ENCODE results near the gene UTP25.
"Not testable (repeated sequence)": the region's sequence is repeated elsewhere in the genome, so short reads cannot be mapped to it uniquely, and the experiment has no call there.

The UTP25 gene, protein sequence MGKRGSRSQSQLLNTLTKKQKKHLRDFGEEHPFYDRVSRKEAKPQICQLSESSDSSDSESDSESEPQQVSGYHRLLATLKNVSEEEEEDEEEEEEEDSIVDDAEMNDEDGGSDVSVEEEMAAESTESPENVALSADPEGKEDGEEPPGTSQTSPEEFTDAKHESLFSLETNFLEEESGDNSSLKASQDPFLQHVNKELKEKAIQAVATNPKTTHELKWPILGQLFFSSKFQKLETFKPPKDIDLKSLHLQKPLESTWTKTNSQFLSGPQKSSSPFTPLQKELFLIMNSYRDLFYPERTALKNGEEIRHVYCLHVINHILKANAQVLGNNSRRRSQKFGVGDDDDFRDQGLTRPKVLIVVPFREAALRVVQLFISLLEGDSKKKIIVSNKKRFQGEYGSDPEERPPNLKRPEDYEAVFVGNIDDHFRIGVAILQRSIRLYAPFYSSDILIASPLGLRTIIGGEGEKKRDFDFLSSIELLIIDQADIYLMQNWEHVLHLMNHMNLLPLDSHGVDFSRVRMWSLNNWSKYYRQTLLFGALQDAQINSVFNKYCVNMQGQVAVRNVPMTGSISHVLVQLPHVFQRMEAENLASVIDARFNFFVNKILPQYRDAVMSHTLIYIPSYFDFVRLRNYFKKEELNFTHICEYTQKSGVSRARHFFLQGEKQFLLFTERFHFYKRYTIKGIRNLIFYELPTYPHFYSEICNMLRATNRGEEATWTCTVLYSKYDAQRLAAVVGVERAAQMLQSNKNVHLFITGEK

GRCh38 chr1:209827384-209828262, at the start of gene UTP25:
Gene UTP25 (plus strand): TSS chr1:209827972. CDS start chr1:209828064, 92 bp downstream.
- in situ Hi-C loops (cut with MboI; ENCODE audit: low sequenced_read_pairs): no loop called here

- in situ Hi-C loops (cut with MboI; ENCODE audit: low sequenced_read_pairs): no loop called here
Observed at GRCh38 chr1:209778102-209778501, 49.7 kb upstream of the UTP25 start.

DNA sequence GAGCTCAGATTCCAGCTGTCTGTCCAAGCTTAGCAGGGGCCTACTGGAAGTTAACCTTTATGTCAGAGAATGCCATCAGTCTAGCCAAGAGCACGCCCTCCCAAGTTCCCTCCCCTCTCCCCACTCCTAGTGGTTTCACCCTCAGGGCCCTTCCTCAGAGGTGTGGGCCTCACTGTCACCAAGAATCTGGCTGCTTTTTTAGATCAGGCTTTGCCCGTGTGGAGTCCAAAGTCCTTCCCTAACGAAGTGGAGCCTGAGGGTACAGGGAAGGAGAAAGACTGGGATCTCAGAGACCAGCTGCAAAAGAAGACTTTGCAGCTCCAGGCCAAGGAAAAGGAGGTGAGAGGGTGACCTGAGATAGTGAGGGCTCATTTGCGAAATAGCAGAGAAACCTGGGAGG, 47.5 kb upstream of the UTP25 start:
- in situ Hi-C loops (cut with MboI; ENCODE audit: low sequenced_read_pairs): no loop called here

DNA sequence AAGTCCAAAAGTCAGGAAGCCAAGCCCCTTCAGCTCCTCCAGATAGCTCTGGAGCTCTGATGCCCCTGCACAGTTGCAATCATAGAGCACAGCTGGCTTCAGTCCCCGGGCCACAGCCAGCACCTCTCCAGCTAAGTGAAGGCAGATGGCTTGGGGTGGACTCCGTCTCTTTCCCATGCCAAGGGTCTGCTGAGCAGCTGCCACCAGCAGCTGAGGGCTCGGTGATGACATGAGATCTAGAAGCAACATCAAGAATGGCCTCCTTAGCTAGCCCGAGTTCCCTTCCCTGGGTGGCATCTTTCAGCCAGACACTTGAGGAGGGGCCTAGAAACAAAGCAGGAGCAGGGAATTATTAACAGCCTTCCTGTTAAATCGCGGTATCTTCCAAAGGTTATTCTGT, 44.4 kb upstream of the UTP25 start:
- in situ Hi-C loops (cut with MboI; ENCODE audit: low sequenced_read_pairs): no loop called here

DNA sequence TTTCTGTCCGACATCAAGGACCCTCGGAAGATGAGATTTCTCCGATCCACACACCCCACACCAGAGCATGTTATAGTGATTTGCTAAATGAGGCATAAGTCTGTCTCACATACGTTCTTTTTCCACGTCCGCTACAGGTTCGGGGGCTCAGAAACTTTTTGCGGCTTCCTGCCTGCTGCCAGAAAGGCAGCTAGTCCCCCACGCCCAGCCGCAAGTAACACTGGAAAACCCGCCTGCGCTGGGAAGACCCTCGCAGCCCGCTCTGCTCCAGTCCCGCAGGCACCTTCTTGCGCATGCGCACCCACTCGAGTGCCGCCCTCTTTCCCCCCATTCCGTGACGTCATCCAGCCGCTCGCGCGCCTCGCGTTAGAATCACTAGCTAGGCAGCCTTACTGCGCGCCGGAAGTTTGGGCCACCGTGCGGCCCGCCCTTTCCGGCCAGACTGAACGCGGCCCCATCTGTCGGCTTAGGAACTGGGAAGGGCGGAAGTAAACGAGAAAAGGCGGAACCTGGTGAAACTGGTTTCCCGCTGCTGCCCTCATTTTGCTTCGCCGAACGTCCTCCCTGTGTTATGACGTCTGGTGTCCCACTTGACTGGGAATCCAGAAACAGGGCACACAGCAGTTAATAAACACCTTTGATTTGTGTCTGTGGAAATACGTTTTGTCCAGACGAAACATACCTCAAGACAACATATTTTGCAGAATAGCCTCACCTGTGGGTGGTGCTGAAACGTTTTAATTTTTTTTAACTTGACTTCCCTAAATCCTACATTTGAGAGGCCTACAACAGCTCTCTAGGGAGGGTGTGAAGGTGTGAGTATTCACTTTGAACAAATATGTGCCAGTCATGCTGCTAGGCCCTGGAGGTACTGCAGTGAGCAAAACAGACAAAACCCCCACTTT, 43.3 kb upstream of the UTP25 start, which contains the start of gene C1orf74:
Gene C1orf74, minus strand, starts transcription at position 295 of the 905 bp plus-strand sequence. CDS start 925 bp downstream, outside the sequence.
- in situ Hi-C loops (cut with MboI; ENCODE audit: low sequenced_read_pairs): no loop called here

GRCh38 chr1:209785592-209785991, 42.2 kb upstream of the UTP25 start:
- in situ Hi-C loops (cut with MboI; ENCODE audit: low sequenced_read_pairs): no loop called here

- in situ Hi-C loops (cut with MboI; ENCODE audit: low sequenced_read_pairs): no loop called here
Observed at GRCh38 chr1:209786146-209786545, 41.6 kb upstream of the UTP25 start.

DNA sequence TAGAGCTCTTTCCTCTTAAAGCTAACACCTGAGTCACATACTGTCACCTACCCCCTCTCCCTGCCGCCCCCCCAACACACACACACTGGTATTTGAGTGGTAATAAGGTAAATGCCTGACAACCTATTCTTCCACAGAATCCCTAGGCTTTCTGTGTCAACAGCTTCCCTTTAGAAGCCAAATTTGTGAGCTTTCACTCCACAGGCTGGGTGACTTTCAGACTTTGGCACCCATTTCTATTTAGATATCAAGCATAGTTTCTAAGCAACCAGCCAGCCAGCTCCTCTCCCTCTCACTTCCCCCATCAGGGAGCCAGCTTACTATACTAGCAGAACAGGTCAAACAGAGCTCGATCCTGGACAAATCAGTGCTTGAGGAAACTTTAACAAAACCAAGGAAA, 40.2 kb upstream of the UTP25 start:
- in situ Hi-C loops (cut with MboI; ENCODE audit: low sequenced_read_pairs): no loop called here

DNA sequence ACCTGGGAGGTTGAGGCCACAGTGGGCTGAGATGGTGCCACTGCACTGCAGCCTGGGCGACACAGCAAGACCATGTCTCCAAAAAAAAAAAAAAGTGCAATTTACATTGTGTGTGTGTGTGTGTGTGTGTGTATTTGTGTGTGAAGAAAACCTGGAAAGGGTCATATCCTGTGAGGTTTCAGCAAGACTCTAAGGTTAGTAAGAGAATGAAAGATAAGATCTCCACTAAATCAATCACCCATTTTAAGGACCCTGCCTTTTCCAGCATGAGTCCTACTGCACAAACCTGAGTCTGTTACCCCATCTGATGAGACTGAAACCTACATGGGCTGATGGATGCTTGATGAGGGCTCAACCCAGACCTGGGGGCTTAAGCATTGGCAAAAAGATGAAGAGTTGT, 38.5 kb upstream of the UTP25 start:
- in situ Hi-C loops (cut with MboI; ENCODE audit: low sequenced_read_pairs): no loop called here

- in situ Hi-C loops (cut with MboI; ENCODE audit: low sequenced_read_pairs): no loop called here
Observed at GRCh38 chr1:209790286-209791193, 37.2 kb upstream of the UTP25 start.

- in situ Hi-C loops (cut with MboI; ENCODE audit: low sequenced_read_pairs): no loop called here
Observed at GRCh38 chr1:209791920-209792319, 35.9 kb upstream of the UTP25 start.

- in situ Hi-C loops (cut with MboI; ENCODE audit: low sequenced_read_pairs): not testable (repeated sequence)
Observed at GRCh38 chr1:209793711-209794110, 34.1 kb upstream of the UTP25 start.

DNA sequence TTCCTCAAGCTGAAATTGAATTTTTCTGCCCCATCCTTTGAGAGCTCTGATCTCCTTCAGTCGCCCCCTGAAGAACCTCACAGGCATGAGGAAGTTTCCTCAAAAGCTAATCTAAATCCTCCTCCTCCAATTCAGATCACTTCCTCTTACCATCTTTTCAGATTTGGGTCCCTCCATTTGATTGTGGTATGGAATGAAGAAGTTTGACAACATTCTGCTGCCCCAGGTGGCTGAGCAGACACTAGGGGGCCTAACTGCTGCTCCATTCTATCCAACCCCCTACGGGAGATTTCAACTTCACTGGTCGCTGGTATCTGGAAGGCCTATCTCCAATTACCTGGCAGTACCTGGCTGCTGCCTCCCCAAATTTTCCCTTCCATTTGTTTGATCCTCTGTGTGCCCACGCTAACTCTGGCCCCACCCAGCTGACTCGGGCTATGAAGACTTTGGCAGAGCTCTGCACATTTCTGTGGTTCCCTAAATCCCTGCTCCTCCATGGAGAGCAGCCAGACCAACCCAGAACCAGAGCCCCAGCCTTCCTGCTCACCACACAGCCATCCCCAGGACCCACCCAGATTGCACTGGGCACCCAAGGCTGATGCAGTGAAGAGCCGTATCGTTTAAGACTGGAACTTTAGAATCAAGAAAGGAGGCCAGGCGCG, 29.7 kb upstream of the UTP25 start:
- in situ Hi-C loops (cut with MboI; ENCODE audit: low sequenced_read_pairs): no loop called here

DNA sequence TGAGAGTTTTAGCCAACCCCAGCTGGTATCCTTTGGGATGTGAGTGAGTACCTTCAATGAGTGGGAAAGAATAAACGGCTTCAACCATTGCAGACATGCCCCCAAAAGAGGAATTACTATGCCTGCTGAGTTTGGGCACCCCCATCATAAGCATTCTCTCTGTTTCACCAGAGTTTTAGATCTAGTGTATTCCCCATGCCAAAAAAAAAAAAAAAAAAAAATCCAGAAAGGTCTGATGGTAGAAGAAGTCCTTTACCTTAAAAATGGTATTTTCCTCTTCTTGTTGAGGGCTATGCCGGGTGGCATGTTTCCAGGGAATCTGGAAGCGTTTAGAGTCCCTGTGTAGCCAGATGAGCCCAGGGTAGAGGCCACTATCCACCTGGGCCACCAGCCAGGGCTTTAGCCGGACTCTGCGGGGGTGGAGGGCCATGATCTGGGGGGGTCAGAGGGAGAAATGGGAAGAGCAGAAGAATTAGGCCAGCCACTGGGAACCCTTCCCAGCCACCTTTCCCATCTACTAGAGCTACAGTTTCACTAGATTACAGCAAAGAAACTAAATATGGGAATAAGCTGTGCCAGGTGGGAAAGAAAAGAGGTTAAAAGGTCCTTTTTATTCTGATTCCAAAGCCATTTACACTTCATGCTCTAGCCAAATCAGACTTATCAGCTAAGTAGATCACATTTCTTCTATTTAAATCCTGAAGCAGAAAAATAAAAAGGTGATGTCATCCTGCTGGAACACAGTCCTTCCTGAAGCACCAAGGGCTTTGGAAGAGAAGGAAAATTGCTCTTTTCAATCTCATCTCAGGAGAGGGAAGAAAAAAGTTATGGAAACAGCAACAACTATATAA, 26.6 kb upstream of the UTP25 start:
- in situ Hi-C loops (cut with MboI; ENCODE audit: low sequenced_read_pairs): no loop called here

- in situ Hi-C loops (cut with MboI; ENCODE audit: low sequenced_read_pairs): no loop called here
Observed at GRCh38 chr1:209802117-209802779, 25.5 kb upstream of the UTP25 start.

- in situ Hi-C loops (cut with MboI; ENCODE audit: low sequenced_read_pairs): no loop called here
Observed at GRCh38 chr1:209802780-209803152, 25.0 kb upstream of the UTP25 start.

DNA sequence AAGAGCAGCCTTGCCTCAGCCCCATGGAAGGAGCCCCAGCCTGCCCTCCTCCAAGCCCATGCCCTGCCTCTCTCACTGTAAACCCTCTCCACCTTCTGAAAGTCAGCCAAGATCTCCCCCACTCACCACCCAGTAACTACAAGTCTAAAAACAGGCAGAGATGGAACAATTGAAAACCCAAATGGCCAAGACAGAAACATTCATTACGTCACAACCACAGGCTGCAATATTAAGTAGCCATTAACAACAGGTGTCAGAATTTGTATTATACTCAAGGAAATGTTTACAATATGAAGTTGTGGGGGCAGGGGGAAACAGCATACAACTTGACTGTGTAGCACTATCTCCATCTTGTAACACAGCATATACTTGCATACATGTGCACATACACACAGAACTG, 24.2 kb upstream of the UTP25 start:
- in situ Hi-C loops (cut with MboI; ENCODE audit: low sequenced_read_pairs): no loop called here

Data from HL-60/S4 treated with phorbol 12-myristate 13-acetate at 8.2 ng/mL for 4 days and 3 days (cell line).